Raji (cell line): ENCODE results near the gene HECTD4.

Experiments
- POLR2A ChIP-seq: IDR thresholded peaks from 2 replicates; pipeline ENCODE4 v1.6.1; 2011; ENCODE audit warnings: low read depth, low read length, control low read depth; ENCODE audit not compliant: insufficient read depth

The HECTD4 gene

GRCh38 chr12:112230136-112230535 lies 152.1 kb downstream of the HECTD4 start:
- no peak for TF ChIP-seq POLR2A

GRCh38 chr12:112226768-112227167 lies 155.5 kb downstream of the HECTD4 start:
- no peak for TF ChIP-seq POLR2A

- no peak for TF ChIP-seq POLR2A
Observed at GRCh38 chr12:112219195-112219594, 163.0 kb downstream of the HECTD4 start.

- no peak for TF ChIP-seq POLR2A
Observed at GRCh38 chr12:112218150-112218549, 164.1 kb downstream of the HECTD4 start.

GRCh38 chr12:112217647-112218046 lies 164.6 kb downstream of the HECTD4 start:
- no peak for TF ChIP-seq POLR2A

- no peak for TF ChIP-seq POLR2A
Observed at GRCh38 chr12:112216223-112216622, 166.0 kb downstream of the HECTD4 start.

GRCh38 chr12:112214064-112214463 lies 168.2 kb downstream of the HECTD4 start:
- TF ChIP-seq POLR2A, result no peak

- TF ChIP-seq POLR2A, result no peak
Observed at GRCh38 chr12:112208301-112208910, 173.8 kb downstream of the HECTD4 start.

GRCh38 chr12:112207397-112207924 lies 174.8 kb downstream of the HECTD4 start:
- no peak for TF ChIP-seq POLR2A

- TF ChIP-seq POLR2A, result no peak
Observed at GRCh38 chr12:112206944-112207343, 175.3 kb downstream of the HECTD4 start.

GRCh38 chr12:112199136-112199535 lies 183.1 kb downstream of the HECTD4 start:
- TF ChIP-seq POLR2A, result no peak

- TF ChIP-seq POLR2A, result no peak
Observed at GRCh38 chr12:112198120-112198733, 184.0 kb downstream of the HECTD4 start.

GRCh38 chr12:112196196-112196875 lies 185.9 kb downstream of the HECTD4 start:
- TF ChIP-seq POLR2A, result no peak

- TF ChIP-seq POLR2A, result no peak
Observed at GRCh38 chr12:112194601-112195247, 187.5 kb downstream of the HECTD4 start.

GRCh38 chr12:112192475-112192874 lies 189.8 kb downstream of the HECTD4 start:
- TF ChIP-seq POLR2A, result no peak
